Hepatocyte (in vitro differentiated cells): Measurements from ENCODE around the gene ASIP.

Experiments
- CTCF ChIP-seq: fragments of 200-600 bp; sonication (generic); IDR thresholded peaks from 2 replicates; pipeline ENCODE4 v1.5.1; 2016; ENCODE audit warnings: antibody characterized with exemption, mild to moderate bottlenecking; ENCODE audit not compliant: poor library complexity
- EZH2 ChIP-seq: fragments of 200-600 bp; sonication (generic); IDR thresholded peaks from 2 replicates; pipeline ENCODE4 v1.6.1; 2016; ENCODE audit warnings: antibody characterized with exemption, mild to moderate bottlenecking, borderline replicate concordance
- EZH2phosphoT487 ChIP-seq: fragments of 200-600 bp; sonication (generic); IDR thresholded peaks from one replicate; pipeline ENCODE4 v1.6.1; 2018; ENCODE audit warnings: antibody characterized with exemption, mild to moderate bottlenecking, low read depth, moderate library complexity; ENCODE audit not compliant: unreplicated experiment, severe bottlenecking

- TF ChIP-seq CTCF (no peak), EZH2 (no peak), EZH2phosphoT487 (no peak)
Measured at GRCh38 chr20:34292496-34292895, 51.3 kb downstream of the ASIP start.
